Fibroblast of skin of right quadriceps (primary cell): ENCODE data around the gene TMEM135.
"Not testable (repeated sequence)": the region's sequence is repeated elsewhere in the genome, so short reads cannot be mapped to it uniquely, and the experiment has no call there.

Experiments
- DNase-seq: peaks from one replicate; pipeline ENCODE4 v3.0.0-alpha.2; 2013

TMEM135 gene

DNA sequence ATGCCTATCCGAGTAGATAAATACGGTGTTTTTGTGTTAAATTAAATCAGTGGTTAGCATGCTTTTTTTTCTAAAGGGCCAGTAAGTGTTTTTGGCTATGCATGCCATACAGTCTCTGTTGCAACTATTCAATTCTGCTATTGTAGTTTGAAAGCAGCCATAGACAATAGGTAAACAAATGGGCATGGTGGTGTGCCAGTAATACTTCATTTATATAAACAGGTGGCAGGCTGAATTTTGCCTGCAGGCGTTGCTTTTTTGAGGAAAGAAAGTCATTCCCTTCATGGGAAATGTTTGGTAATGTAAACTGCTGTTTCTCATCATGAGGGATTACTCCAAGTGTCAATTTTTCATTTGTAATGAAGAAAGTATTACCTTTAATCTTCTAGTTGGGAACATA, 106.5 kb downstream of the TMEM135 start:
- DNase-seq, result no peak

DNA sequence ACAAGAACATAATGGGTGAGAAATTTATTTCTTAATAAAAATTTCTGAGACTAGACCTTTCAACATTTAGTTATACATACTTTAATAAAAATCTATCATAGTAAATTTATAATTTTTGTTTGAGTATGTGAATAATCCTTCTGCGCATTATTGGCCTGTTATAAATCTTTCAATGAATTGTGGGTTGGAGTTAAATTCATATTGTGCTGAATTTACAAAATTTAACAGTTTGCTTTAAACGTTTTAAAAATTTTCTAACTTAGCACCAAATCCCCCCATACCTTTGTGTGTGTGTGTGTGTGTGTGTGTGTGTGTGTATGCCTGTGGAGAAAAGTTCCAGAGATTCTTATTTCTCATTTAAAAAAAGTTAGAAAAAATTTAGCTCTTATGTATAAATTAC, 111.0 kb downstream of the TMEM135 start:
- DNase-seq, result no peak

DNA sequence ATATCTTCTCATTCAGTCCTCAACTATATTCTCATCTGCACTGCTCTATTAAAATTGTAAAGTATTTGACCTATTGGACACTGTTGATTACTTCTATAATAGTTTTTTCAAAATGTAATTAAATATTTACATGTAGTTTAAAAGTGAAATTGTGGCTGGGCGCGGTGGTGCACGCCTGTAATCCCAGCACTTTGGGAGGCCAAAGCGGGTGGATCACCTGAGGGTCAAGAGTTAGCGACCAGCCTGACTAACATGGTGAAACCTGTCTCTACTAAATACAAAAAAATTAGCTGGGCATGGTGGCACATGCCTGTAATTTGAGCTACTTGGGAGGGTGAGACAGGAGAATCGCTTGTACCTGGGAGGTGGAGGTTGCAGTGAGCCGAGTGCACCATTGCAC, 112.0 kb downstream of the TMEM135 start:
- not testable (repeated sequence) for DNase-seq

DNA sequence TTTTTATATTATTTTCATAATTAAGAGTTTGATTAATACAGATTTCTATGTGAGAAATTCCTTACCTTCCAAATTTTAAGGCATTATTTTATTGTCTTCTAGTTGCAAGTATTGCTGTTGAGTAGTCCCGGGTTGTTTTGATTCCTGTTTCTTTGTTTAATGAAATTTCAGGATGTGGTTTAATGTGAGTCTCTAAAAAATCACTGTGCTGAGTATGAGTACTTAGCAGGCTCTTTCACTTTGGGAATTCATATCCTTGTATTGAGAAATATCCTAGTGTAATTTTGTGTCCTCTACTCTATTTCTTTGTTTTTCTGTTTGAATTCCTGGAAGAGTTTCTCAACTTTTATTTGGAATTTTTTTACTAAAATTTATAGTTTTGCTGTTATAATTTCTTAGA, 113.2 kb downstream of the TMEM135 start:
- no peak for DNase-seq

DNA sequence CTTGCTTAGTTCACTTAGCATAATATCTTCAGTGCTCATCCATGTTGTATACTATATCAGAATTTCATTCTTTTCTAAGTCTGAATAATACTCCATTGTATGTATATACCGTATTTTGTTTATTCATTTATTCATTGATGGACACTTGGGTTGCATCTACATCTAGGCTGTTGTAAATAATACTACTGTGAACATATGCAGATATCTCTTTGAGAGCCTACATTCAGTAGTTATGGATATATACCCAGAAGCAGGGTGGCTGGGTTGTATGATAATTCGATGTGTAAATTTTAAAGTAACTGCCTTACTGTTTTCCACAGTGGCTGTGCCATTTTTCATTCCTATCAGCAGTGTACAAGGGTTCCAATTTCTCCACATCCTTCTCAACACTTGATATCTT, 116.5 kb downstream of the TMEM135 start:
- no peak for DNase-seq

DNA sequence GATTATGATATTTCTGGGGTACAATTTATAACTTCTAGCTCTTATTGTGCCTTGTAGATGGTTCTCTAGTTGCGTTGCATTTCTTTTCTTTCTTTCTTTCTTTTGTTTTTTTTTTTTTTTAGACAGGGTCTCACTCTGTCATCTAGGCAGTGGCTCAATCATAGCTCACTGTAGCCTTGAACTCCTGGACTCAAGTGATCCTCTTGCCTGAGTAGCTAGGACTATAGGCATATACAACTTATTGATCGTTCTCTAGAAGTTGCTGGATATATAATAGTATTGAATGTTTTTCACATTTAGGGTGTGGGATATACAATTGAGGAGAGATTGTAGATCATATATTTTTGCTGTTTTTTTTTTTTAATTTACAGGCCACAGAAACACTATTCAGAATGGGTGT, 119.2 kb downstream of the TMEM135 start:
- no peak for DNase-seq

DNA sequence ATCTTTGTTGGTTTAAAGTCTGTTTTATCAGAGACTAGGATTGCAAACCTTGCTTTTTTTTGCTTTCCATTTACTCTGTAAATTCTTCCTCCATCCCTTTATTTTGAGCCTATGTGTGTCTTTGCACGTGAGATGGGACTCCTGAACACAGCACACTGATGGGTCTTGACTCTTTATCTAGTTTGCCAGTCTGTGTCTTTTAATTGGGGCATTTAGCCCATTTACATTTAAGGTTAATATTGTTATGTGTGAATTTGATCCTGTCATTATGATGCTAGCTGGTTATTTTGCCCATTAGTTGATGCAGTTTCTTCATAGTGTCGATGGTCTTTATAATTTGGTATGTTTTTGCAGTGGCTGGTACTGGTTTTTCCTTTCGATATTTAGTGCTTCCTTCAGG, 131.3 kb downstream of the TMEM135 start:
- not testable (repeated sequence) for DNase-seq

DNA sequence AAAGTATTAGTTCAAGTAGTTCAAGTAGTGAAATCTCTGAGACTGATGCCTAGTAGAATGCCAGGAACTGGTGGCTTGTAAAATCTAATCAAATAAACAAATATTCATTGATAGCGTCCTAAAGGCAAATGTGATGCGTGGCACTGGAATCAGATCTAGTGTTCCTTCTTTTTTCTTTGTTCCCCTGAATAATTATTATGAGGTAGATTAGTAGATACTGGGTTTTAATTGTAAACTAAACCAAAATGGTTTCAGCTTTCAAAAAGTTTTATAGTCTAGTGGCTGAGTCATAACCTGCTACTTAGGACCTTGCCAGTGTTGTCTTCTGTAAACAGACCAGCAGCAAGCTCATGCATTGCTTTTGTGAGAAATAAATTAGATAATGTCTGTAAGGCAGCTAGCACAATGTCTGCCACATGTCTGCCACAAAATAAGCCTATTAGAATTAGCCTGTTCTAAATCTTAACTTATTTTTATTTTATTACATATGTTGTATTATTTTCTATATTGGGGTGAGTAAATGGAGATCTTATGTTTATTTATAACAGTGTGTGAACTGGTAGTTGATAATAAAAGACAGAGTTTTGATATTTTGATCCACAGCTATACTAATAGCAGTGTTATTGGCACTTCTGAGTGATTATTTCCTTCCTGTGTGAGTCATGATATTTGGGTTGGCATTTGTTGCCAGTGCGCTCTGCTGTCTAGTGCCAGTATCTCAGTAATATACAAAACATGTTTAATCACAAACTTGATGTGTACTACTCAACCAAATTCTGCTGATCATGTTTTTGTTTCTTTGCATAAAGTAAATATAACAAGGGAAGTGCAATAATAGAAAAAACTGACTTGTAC, 135.7 kb downstream of the TMEM135 start:
- DNase-seq, result peak; percentile 58

DNA sequence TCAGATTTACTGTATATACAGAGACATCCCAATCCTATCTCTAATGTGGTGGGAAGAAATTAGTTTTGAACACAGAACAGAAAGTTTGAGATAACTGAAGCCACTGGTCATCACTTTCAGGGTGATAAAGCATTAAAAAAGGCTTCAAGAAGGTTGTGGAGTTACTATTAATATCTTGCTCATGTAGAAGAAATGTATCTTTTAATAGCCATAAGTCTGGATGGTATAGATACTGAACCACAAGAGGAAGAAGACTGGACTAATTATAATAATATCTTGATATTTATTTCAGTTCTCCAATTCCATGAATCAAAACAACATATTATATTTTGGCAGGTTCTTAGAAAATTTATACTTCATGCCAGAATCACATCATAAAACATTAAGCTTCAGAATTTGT, 137.1 kb downstream of the TMEM135 start:
- no peak for DNase-seq

DNA sequence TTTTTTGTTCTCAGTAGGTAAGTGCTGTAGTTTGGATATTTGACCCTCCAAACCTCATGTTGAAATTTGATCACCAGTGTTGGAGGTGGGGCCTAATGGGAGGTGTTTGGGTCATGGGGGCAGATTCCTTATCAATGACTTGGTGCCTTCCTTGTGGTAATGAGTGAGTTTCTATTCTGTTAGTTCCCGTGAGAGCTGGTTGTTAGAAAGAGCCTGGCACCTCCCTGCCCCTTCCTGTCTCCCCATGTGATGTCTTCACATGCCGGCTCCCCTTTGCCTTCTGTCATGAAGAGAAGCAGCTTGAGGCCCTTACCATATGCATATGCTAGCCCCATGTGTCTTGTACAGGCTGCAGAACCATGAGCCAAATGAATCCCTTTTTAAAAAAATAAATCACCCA, 138.3 kb downstream of the TMEM135 start:
- peak; percentile 20 for DNase-seq

DNA sequence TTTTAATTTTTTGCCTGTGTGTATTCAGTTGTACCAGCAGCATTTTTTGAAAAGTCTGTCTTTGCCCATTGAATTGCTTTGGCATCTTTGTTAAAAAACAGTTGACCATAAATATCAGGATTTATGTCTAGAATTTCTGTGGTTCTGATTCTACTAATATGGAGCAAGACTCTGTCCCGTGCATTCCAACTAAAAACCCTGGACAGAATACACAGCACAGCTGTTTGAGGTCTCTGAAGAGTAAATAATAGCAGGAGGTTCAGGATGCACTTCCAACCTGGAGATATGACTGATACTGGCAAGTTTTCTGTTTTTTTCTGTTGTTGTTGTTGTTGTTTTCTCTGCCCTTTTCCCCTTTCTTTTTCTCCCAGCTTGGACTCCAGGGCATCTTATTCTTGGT, 141.9 kb downstream of the TMEM135 start:
- no peak for DNase-seq

DNA sequence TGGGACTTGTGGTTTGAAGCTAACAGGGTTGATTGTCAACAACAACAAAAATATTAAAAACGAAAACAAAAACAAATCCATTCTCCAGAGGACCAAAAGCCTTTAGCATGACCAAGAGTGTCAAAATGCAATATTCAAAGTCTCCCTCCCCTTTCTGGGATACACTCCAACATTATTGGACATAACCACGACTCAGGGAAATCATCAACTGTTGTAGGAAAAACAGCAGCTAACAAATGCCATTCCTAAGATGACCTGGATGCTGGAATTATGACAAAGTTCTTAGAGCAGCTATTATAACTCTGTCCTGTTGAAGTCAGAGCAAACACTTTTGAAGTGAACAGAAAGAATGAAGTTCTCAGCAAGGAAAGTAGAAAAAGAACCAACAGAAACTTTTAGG, 143.0 kb downstream of the TMEM135 start:
- peak; percentile 81 for DNase-seq

DNA sequence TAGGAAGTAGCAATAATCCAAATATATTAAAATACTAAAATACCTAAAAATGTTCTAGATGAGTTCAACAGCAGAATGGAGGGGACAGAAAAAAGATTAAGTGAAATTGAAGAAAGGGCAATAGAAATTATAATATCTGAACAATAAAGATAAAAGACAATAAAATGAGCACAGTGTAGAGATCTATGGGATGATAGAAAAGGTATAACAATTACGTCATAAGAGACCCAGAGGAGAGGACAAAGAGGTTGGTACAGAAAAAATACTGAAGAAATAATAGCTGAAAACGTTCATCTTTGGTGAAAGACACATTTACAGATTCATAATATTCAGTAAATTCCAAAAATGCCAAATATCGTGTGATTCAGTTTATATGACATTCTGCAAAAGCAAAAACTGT, 143.4 kb downstream of the TMEM135 start:
- no peak for DNase-seq

DNA sequence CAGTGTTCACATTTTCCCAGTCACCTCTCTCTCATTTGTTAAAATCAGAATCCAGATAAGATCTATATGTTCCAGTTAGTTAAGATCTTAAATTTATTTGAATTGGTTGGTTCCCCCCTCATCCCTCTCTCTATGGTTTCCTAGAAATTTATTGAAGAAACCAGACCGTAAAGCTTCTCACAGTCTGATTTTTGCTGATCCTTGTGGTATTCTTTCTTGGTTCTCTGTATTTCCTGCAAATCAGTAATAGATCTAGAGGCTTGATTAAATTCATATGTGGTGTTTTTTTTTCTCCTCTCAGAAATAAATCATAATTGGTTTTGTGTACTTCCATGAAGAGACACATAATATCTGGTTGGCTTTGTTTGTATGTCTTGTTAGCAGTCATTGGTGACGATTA, 147.5 kb downstream of the TMEM135 start:
- no peak for DNase-seq

DNA sequence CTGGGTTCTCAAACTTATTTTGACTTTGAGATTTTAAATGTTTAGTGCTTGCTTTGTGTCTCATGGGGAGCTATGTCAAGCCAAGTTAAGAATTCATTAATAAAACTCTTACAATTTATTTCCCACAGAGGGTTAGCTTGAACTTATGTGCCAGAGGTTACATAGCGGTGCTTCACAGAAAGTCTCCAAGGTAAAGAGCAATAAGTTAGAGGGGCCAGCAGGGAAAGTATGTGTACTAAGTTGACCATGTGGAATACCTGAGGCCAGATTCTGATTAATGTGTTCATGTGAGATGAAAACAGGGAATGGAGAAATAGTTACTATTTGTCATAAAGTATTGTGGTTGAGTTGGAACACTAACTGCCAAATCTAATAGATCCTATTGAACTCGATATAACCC, 149.3 kb downstream of the TMEM135 start:
- no peak for DNase-seq

DNA sequence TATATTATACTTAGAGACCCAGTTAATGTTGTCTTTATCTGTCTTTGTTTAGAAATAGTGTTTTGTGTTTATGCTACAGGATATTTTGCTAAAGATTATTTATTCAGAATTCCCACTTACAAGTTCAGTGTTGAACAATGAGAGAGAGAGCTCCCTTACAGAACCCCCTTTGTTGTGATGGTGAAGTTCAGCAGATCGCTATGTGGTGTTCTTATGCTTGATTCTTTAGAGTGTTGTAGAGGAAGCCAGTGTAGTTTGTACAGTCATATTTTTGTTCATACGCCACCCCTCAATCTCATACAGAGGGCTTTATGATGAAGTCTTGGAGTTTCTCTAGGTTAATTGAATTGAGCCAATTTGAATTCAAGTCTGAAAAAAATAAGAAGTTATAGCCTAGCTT, 150.2 kb downstream of the TMEM135 start:
- no peak for DNase-seq

DNA sequence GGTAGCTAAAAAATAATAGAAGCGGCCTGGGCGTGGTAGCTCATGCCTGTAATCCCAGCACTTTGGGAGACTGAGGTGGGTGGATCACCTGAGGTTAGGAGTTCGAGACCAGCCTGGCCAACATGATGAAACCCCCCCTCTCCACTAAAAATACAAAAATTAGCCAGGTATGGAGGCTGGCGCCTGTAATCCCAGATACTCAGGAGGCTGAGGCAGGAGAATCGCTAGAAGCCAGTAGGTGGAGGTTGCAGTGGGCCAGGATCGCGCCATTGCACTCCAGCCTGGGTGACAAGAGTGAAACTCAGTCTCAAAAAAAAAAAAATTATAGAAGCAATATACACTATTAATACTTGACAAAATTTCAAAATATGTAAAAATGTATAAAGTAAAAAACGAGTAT, 150.7 kb downstream of the TMEM135 start:
- DNase-seq, result not testable (repeated sequence)

DNA sequence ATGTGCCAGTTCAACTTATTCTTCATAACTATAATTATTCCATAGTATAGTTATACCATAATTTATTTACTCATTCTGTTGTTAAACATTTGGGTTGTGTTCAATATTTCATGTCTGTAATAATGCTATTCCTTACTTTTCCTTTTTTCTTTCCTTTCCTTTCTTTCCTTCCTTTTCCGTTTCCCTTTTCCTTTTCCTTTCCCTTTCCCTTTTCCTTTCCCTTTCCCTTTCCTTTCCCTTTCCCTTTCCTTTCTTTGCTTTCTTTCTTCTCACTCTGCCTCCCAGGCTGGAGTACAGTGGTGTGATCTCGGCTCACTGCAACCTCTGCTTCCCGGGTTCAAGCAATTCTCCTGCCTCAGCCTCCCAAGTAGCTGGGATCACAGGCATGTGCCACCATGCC, 151.2 kb downstream of the TMEM135 start:
- DNase-seq, result not testable (repeated sequence)

DNA sequence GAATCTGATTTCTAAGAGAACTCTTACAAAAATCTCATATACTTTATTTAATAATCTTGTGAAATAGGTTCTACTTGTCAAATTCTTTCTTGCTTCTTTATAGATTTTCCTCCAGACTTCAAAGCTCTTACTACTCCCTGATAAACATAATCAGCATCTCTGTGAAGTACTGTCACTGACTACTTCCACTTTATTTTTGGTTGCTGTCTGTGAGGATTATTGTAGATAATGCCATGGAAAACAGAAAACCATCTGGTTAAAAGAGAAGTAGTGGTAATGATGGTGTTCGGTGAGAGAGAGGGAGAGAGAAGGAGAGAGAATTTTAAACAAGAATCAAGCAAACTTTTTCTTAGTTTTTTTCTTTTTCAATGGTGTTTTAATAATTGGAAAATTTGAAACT, 152.3 kb downstream of the TMEM135 start:
- DNase-seq, result no peak

DNA sequence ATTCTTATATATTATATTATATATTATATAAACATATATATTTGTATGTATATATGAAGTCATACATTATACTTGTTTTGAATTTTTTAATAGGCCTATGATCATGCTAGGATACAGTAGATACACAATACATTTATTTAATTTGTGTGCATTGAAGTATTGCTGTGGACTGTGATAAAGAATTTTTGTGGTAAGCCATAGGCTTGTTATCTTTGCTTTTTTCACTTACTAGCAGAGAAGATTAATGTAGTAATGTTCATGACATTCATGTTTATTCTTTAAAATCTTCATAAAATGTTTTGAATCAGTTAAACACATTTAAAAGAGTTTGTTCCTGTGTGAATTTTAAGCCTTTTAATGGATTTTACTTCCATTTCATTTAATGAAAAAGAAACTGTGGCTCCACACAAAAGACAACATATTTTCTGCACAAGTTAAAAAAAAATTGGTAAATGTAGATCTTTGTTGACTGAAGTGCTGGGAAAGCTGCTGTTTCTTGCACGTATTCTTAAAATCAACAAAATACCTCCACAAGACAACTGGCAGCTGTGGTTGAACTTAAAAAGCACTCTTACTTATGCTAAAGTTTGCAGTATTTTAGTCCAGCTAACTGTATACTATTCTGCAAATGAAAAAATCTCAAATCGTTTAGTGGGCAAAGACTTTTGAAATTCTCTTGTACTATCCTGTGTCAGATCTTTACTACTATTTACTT, 156.2 kb downstream of the TMEM135 start:
- no peak for DNase-seq

DNA sequence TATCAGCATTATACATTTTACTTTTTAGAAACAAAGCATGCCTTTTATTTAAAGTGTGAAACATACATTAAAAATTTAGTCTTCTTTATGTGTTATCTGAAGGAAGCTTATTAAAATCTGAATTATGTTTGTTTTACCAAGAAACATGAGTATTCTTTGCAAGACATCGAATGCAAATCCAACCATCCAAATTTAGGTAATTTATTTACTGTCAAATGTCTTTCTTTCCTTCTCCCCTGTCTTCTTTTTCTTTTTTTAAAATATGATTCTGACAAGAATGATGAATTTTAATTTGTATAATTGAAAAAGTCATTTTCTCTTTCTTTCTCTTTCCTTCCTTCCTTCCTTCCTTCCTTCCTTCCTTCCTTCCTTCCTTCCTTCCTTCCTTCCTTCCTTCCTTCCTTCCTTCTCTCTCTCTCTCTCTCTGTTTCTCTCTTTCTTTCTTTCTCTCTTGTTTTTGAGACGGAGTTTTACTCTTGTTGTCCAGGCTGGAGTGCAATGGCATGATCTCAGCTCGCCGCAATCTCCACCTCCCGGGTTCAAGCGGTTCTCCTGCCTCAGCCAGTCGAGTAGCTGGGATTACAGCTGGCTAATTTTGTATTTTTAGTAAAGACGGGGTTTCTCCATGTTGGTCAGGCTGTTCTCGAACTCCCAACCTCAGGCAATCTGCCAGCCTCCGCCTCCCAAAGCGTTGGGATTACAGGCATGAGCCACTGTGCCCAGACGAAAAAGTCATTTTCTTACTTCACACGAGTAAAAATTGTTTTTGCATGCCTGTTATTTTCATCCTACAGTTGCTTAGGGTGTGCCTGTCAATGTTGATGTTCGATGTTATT, 157.5 kb downstream of the TMEM135 start:
- DNase-seq, result no peak

DNA sequence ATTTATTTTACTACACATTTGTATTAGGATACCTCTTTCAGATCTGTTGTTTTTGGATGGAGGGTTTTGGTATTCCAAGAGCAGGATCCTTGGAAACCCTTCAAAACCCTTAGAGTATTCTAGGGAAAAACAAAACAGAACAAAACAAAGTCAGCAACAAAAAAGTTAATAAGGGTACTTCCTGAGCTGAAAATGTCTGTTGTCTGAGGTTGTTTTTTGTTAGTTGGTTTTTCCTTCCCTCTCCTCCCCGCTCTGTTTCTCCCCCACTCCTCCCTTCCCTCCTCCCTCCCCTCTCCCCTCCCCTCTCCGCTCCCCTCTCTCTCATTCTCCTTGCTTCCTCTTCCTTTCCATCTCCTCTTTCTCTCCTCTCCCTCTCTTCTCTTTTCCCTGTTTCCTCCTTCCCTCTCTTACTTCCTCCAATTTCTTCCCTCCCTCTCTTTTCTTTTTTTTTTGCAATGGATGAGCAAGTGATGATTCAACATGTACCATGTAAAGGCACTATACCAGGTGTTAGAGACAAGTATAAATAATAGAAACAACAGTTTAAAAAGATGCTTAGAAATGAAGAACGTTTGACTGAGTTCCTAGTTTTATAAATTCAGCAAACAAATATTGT, 160.6 kb downstream of the TMEM135 start:
- DNase-seq, result no peak

DNA sequence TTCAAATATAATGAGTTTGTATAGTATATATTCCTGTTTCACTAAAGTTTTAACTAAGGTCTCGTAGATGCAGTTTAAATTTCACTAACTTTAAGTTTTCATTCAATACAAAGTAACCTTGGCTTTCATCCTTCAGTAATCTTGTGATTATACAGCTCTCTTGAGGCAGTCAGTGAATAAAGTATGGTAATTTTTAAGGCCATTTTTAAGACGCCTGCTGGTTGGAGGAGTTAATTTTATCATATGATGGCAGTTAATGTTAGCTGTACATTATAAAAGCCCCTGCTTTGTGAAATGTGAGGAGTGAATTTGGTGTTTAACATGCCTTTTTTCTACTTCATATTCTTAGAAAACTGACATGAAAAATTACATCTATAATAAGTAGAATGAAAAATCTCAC, 163.6 kb downstream of the TMEM135 start:
- DNase-seq, result no peak
